ENCODE results near the gene PRXL2C. TPM values are rescaled to one million over a fixed set of nuclear protein-coding genes. Genes with fewer than 3 reads are reported as not detected.

Gene PRXL2C
- total and polyA plus RNA-seq, 10 of the 15 experiments (the other 5 are each of a cell fraction or from before 2014, with no cell fraction given): 4.0 to 16.0 (median 7.4) TPM

DNA sequence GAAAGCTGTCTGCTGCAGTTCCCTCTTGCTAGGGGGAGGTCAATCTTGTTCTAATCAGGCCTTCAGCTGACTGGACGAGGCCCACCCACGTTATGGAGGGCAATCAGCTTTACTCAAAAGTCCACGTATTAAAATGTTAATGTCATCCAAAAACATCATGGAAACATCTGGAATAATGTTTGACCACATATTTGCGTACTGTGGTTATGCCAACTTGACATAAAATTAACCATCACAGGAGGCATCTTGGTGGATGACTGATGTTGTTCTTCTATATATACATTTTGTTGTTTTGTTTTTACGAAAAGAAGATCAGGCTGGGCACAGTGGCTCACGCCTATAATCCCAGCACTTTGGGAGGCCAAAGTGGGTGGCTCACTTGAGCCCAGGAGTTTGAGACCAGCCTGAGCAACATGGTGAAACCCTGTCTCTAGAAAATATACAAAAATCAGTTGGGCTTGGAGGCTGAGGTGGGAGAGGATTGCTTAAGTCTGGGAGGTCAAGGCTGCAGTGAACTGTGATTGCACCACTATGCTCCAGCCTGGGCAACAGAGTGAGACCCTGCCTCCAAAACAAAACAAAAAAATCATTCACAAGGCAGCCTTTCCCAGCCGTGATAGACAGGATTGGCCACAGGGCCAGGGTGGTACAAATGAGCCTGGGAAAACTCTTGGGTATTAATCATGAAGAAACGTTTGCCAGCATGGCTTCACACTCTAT is 33.8 kb upstream of the PRXL2C start:
- TF ChIP-seq DPF2 (IDR thresholded peaks at IDR 0.05) (no peak), ESRRA (IDR thresholded peaks at IDR 0.05; ENCODE audit: low read length) (no peak), ZBED1 (IDR thresholded peaks at IDR 0.05; ENCODE audit: borderline replicate concordance) (no peak)
- TF ChIP-seq, protein P1, sequence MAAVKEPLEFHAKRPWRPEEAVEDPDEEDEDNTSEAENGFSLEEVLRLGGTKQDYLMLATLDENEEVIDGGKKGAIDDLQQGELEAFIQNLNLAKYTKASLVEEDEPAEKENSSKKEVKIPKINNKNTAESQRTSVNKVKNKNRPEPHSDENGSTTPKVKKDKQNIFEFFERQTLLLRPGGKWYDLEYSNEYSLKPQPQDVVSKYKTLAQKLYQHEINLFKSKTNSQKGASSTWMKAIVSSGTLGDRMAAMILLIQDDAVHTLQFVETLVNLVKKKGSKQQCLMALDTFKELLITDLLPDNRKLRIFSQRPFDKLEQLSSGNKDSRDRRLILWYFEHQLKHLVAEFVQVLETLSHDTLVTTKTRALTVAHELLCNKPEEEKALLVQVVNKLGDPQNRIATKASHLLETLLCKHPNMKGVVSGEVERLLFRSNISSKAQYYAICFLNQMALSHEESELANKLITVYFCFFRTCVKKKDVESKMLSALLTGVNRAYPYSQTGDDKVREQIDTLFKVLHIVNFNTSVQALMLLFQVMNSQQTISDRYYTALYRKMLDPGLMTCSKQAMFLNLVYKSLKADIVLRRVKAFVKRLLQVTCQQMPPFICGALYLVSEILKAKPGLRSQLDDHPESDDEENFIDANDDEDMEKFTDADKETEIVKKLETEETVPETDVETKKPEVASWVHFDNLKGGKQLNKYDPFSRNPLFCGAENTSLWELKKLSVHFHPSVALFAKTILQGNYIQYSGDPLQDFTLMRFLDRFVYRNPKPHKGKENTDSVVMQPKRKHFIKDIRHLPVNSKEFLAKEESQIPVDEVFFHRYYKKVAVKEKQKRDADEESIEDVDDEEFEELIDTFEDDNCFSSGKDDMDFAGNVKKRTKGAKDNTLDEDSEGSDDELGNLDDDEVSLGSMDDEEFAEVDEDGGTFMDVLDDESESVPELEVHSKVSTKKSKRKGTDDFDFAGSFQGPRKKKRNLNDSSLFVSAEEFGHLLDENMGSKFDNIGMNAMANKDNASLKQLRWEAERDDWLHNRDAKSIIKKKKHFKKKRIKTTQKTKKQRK (IDR thresholded peaks at IDR 0.05; ENCODE audit: low read depth, low read length): no peak
- Histone ChIP-seq H2AFZ (ENCODE audit: control insufficient read depth, low read depth, low read length) (no peak overlapping the region), H3K4me3 (no peak overlapping the region), H3K4me1 (ENCODE audit: control insufficient read depth, insufficient read depth, low read length) (no peaks in the 10 kb centered on the region), H3K4me2 (ENCODE audit: control insufficient read depth, insufficient read depth) (no peak overlapping the region), H3K27me3 (replicated peaks in 1 of 2; ENCODE audit: control insufficient read depth in 2 of 2, insufficient read depth in 2 of 2, low read length in 1 of 2) (no peaks in the 10 kb centered on the region), H4K20me1 (ENCODE audit: control insufficient read depth, insufficient read depth) (no peaks in the 10 kb centered on the region), H3K27ac (ENCODE audit: control insufficient read depth, insufficient read depth) (no peak overlapping the region), H3K9me3 (replicated peaks; ENCODE audit: control insufficient read depth, insufficient read depth, low read length) (no peaks in the 10 kb centered on the region; the same call in 2 of the 3 replicates), H3K36me3 (ENCODE audit: control insufficient read depth in 2 of 2, insufficient read depth in 2 of 2, low read length in 1 of 2) (no peaks in the 10 kb centered on the region), H3K79me2 (ENCODE audit: control insufficient read depth, insufficient read depth, low read length) (no peaks in the 10 kb centered on the region), H3K9ac (ENCODE audit: control insufficient read depth, insufficient read depth, low read length) (no peak overlapping the region)
- WGBS (ENCODE audit: insufficient coverage, insufficient replicate concordance, low lambda C conversion rate, missing lambda C conversion rate): 16% methylated on average over 8 of the region's 8 CpGs
- intact Hi-C loops (cut with micrococcal nuclease; ENCODE audit: unreplicated experiment): no loop called here
- CTCF ChIA-PET: no interaction called here
- DNase-seq (ENCODE audit: low read depth, low spot score) (no peak), FAIRE-seq (no peak), ATAC-seq (no peak)
- RAD21 ChIA-PET (ENCODE audit: unreplicated experiment): no interaction called here
- POLR2A ChIA-PET: no interaction called here
- in situ Hi-C loops (cut with MboI): no loop called here
- BruUV-seq (replicated peaks): no TSS peak
- SMC1A ChIA-PET (ENCODE audit: uncharacterized antibody, unreplicated experiment): no interaction called here
